Cardiac muscle cell (in vitro differentiated cells and primary cell): Measurements from ENCODE around the gene ABCA12. TPM values are rescaled to one million over a fixed set of nuclear protein-coding genes. Genes with fewer than 3 reads are reported as not detected.

Source experiments
- DNase-seq, 2 donors: peaks; one replicate each; pipeline versions ENCODE4 v3.0.0 to v3.0.0-alpha.2; 2010 to 2017; ENCODE audit warnings: low read depth in 1 of 2, low spot score in 1 of 2
- H3K27ac ChIP-seq: fragments of 200-600 bp; sonication (generic); 2 replicates; pipeline ENCODE4 v1.5.1; 2016
- H3K27me3 ChIP-seq: fragments of 200-600 bp; sonication (generic); 2 replicates; pipeline ENCODE4 v1.6.0; 2016; ENCODE audit warnings: control low read depth
- H3K36me3 ChIP-seq: fragments of 200-600 bp; sonication (generic); 2 replicates; pipeline ENCODE4 v1.5.1; 2016; ENCODE audit warnings: control low read depth
- H3K4me1 ChIP-seq: fragments of 200-600 bp; sonication (generic); 2 replicates; pipeline ENCODE4 v1.8.1; 2017; ENCODE audit warnings: low read depth, mild to moderate bottlenecking, mixed run types
- H3K4me3 ChIP-seq: fragments of 200-600 bp; sonication (generic); 2 replicates; pipeline ENCODE4 v1.5.1; 2016; ENCODE audit warnings: mild to moderate bottlenecking
- H3K9me3 ChIP-seq: fragments of 200-600 bp; sonication (generic); 2 replicates; pipeline ENCODE4 v1.5.1; 2017; ENCODE audit warnings: low read depth, mild to moderate bottlenecking, control low read depth
- polyA plus RNA-seq: library from polyadenylated mRNA; unstranded; fragments of >200 nt; fragmentation: Nextera tagmentation; extraction: Ambion mirVana; gene quantifications from 2 replicates; pipeline ENCODE4 v1.2.1, GENCODE V29; 2016
- total RNA-seq: library from RNA; depleted of rRNA; stranded (reverse); fragments of >200 nt; gene quantifications from 2 replicates; pipeline ENCODE4 v1.2.3, GENCODE V29; 2016
- TF ChIP-seq, protein P1 (sequence below): IDR thresholded peaks from 2 replicates; pipeline ENCODE4 v1.5.1; 2012; ENCODE audit warnings: low read depth, mild to moderate bottlenecking, low read length

ABCA12 gene
- total and polyA plus RNA-seq, 2 experiments from 2014 or later = not detected

DNA sequence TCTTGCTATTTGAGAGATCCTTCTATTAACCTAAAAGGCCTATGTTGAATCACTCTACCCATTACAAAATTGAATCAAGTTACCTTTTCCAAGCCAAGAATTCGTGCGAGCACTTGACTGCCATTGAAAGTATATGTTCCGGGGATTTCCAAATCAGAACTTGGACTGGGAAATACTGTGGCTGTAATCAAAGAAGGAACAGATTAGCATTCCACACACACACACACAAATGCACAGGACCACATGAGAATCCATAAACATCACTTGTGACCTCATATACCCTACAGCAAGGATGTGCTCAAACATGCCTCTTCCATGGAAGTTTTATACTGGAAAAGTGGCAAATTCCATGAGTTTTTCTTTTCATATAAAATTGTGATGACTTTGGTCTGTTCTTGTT, 86.0 kb downstream of the ABCA12 start:
- Histone ChIP-seq H3K36me3 (no peaks in the 10 kb centered on the region), H3K9me3 (no peaks in the 10 kb centered on the region), H3K4me1 (no peaks in the 10 kb centered on the region), H3K27me3 (no peaks in the 10 kb centered on the region), H3K27ac (no peak overlapping the region), H3K4me3 (no peak overlapping the region)
- DNase-seq = no peak
- TF ChIP-seq, protein P1, sequence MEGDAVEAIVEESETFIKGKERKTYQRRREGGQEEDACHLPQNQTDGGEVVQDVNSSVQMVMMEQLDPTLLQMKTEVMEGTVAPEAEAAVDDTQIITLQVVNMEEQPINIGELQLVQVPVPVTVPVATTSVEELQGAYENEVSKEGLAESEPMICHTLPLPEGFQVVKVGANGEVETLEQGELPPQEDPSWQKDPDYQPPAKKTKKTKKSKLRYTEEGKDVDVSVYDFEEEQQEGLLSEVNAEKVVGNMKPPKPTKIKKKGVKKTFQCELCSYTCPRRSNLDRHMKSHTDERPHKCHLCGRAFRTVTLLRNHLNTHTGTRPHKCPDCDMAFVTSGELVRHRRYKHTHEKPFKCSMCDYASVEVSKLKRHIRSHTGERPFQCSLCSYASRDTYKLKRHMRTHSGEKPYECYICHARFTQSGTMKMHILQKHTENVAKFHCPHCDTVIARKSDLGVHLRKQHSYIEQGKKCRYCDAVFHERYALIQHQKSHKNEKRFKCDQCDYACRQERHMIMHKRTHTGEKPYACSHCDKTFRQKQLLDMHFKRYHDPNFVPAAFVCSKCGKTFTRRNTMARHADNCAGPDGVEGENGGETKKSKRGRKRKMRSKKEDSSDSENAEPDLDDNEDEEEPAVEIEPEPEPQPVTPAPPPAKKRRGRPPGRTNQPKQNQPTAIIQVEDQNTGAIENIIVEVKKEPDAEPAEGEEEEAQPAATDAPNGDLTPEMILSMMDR = no peak

GRCh38 chr2:215049341-215049740, 89.1 kb downstream of the ABCA12 start:
- Histone ChIP-seq H3K4me3 (no peak overlapping the region), H3K27ac (no peak overlapping the region), H3K36me3 (no peaks in the 10 kb centered on the region), H3K9me3 (no peaks in the 10 kb centered on the region), H3K27me3 (no peaks in the 10 kb centered on the region), H3K4me1 (no peaks in the 10 kb centered on the region)
- DNase-seq = no peak
- TF ChIP-seq, protein P1 = no peak

- no peak overlapping the region for H3K27ac ChIP-seq
These were observed 100.0 kb downstream of the ABCA12 start for GRCh38 chr2:215038421-215038820.

GRCh38 chr2:215036314-215036713, 102.1 kb downstream of the ABCA12 start:
- Histone ChIP-seq H3K4me1 (no peaks in the 10 kb centered on the region), H3K36me3 (no peaks in the 10 kb centered on the region), H3K27ac (no peak overlapping the region), H3K4me3 (no peak overlapping the region), H3K9me3 (no peaks in the 10 kb centered on the region), H3K27me3 (no peaks in the 10 kb centered on the region)
- DNase-seq = no peak
- TF ChIP-seq, protein P1 = no peak

More at GRCh38 chr2:215038421-215038820, 100.0 kb downstream of the ABCA12 start:
- H3K36me3 ChIP-seq = no peaks in the 10 kb centered on the region
- no peaks in the 10 kb centered on the region for H3K4me1 ChIP-seq
- TF ChIP-seq, protein P1 = no peak
- H3K4me3 ChIP-seq = no peak overlapping the region
- no peaks in the 10 kb centered on the region for H3K9me3 ChIP-seq
- H3K27me3 ChIP-seq = no peaks in the 10 kb centered on the region
- no peak for DNase-seq

DNA sequence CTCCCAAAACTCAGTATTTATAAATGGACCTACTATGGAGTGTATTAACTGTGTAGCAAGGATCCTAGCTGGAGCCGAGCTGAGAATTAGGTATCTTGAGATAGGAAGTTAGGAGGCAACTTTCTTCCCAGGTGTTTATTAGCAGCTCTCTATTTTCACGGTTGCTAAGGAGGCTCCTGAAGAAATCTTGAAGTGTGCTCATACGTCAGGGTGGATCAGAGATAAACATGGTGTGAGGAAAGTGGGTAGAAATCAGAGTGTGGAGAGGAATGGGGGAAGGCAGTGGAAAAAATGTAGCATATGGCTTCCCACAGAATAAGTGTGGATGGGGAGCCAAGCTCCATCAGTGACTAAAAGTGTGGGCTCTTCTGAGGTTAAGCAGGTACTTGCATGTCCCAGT, 104.3 kb downstream of the ABCA12 start:
- H3K4me3 ChIP-seq = no peak overlapping the region
- H3K27me3 ChIP-seq = no peaks in the 10 kb centered on the region
- H3K9me3 ChIP-seq = no peaks in the 10 kb centered on the region
- TF ChIP-seq, protein P1 = no peak
- no peak overlapping the region for H3K27ac ChIP-seq
- no peaks in the 10 kb centered on the region for H3K36me3 ChIP-seq
- H3K4me1 ChIP-seq = peaks cover 7% of the 10 kb centered on the region
- DNase-seq = peak in 1 of 2 donors; percentile 1

DNA sequence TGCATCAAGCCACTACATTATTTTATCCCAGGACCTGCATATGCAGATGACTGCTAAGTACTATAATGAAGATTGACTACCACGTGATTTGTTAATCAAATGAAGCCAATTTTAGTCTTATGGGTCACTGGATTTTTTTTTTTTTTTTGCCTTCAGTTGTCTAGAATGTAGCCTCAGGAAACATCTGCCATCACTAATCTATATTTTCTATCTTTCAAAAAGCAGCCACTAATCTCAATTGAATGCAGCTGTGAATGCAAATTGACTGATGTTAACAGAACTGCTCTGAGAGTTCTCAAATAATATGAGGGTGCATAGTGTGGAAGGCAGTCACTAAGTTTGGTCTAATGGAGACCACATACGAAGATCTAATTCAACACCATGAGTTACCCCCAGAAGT, 106.3 kb downstream of the ABCA12 start:
- H3K27ac ChIP-seq = no peak overlapping the region
- no peaks in the 10 kb centered on the region for H3K9me3 ChIP-seq
- no peaks in the 10 kb centered on the region for H3K27me3 ChIP-seq
- TF ChIP-seq, protein P1 = no peak
- peaks cover 7% of the 10 kb centered on the region for H3K4me1 ChIP-seq
- H3K36me3 ChIP-seq = no peaks in the 10 kb centered on the region
- H3K4me3 ChIP-seq = no peak overlapping the region
- no peak for DNase-seq
